ENCODE results near the gene NMNAT3. TPM values are rescaled to one million over a fixed set of nuclear protein-coding genes. Genes with fewer than 3 reads are reported as not detected.

Gene NMNAT3
- total RNA-seq, 1 donor from 2014 or later: 13.6 TPM

DNA sequence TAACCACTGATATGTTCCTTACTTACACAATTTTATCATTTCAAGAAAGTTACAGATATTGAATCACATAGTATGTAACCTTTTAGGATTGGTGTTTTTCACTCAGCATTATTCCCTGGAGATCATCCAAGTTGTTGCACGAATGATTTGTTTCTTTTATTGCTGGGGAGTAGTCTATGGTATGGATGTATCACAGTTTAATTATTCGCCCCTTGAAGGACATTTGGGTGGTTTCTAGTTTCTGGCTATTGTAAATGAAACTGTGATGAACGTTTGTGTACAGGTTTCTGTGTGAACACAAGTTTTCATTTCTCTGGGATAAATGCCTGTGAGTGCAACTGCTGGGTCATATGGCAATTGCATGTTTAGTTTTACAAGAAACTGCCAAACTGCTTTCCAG, 68.8 kb downstream of the NMNAT3 start:
- Mint-ChIP-seq H3K27ac (no peak overlapping the region), H3K36me3 (no peaks in the 10 kb centered on the region), H3K9me3 (no peaks in the 10 kb centered on the region), H3K4me3 (no peak overlapping the region), H3K27me3 (ENCODE audit: low read depth) (no peaks in the 10 kb centered on the region), H3K4me1 (peaks cover 12% of the 10 kb centered on the region)
- no peak for DNase-seq (ENCODE audit: low spot score in 2 of 2, unreplicated experiment in 2 of 2)
- TF ChIP-seq CTCF (IDR thresholded peaks at IDR 0.05; ENCODE audit: unreplicated experiment): no peak

DNA sequence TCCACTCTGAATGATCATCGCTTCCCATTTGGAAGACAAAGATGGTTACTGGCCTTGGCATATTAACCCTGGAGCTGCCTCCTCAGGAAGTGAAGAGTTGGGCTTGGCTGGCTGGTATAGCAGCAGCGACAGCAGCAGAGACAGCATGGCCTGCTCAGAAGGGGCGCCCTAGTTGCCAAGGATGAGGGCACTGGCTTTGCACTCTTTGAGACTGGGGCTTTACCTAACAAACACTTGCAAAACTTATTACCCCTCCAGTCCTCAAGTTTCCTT, 69.7 kb downstream of the NMNAT3 start:
- Mint-ChIP-seq H3K27ac (no peak overlapping the region), H3K36me3 (peaks cover 1% of the 10 kb centered on the region), H3K27me3 (ENCODE audit: low read depth) (no peaks in the 10 kb centered on the region), H3K4me1 (peaks cover 12% of the 10 kb centered on the region), H3K9me3 (no peaks in the 10 kb centered on the region), H3K4me3 (no peak overlapping the region)
- TF ChIP-seq CTCF (IDR thresholded peaks at IDR 0.05; ENCODE audit: unreplicated experiment): no peak
- DNase-seq (ENCODE audit: low spot score in 2 of 2, unreplicated experiment in 2 of 2): no peak

- Mint-ChIP-seq H3K36me3 (peaks cover 1% of the 10 kb centered on the region), H3K9me3 (no peaks in the 10 kb centered on the region), H3K27me3 (ENCODE audit: low read depth) (no peaks in the 10 kb centered on the region), H3K4me1 (peaks cover 12% of the 10 kb centered on the region), H3K27ac (no peak overlapping the region), H3K4me3 (no peak overlapping the region)
- no peak for DNase-seq (ENCODE audit: low spot score in 2 of 2, unreplicated experiment in 2 of 2)
- TF ChIP-seq CTCF (IDR thresholded peaks at IDR 0.05; ENCODE audit: unreplicated experiment): no peak
These were observed 70.3 kb downstream of the NMNAT3 start for GRCh38 chr3:139607257-139608107.

DNA sequence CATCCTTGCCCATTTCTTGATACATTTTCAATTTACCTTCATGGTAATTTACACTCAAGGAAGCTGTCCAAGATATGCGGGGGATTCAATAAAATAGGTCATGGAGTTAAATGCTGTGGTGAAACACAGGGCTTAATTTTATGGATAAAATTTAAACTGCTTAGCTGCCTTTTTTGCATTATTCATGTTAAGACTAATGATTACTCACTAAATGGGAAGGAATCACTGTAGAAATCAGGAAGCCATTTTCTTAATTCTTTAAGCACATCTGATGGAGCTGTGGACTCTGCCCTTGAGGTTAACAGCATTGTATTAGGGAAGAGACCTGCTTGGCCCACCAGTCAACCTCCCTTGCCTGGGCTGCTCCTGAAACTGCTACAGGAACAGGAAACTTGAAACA, 75.8 kb downstream of the NMNAT3 start:
- Mint-ChIP-seq H3K27me3 (ENCODE audit: low read depth) (no peaks in the 10 kb centered on the region), H3K4me3 (no peak overlapping the region), H3K4me1 (peaks cover 5% of the 10 kb centered on the region), H3K36me3 (peaks cover 14% of the 10 kb centered on the region), H3K9me3 (no peaks in the 10 kb centered on the region), H3K27ac (no peak overlapping the region)
- no peak for DNase-seq (ENCODE audit: low spot score in 2 of 2, unreplicated experiment in 2 of 2)
- no peak for TF ChIP-seq CTCF (IDR thresholded peaks at IDR 0.05; ENCODE audit: unreplicated experiment)

DNA sequence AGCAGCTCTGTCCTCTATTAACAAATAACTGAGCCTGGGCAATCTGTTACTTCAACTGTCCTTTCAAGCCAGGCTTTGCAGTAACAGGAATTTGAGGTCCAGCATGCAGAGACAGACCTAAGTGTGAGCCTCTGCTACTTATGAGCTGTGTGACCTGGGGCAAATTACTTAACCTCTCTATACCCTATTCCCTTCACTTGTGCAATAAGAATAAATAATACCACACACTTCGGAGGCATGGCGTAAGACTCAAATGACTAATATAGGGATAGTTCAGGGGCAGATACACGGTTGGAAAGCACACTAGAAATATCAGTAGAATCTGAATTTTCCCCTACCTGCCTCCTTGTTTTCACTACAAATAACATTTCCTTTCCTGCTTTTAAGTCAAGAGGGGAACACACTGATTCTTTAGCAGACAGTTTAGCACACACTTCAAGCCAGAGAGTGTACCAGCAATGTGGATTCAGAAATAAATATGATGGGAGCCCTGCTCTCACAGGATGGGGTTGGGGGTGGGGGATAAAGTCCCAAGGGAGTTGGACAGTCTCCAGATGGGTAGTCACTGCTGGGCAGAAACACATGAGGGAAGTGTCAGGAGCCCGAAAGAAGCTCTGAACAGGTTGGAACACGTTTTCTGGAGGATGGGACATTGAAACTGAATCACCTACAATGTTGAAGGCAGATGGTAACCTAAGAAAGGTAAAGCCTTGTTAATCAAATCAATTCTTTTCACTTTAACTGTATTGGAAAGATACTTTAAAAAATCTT, 76.4 kb downstream of the NMNAT3 start:
- Mint-ChIP-seq H3K27me3 (ENCODE audit: low read depth) (no peaks in the 10 kb centered on the region), H3K4me3 (no peak overlapping the region), H3K36me3 (peaks cover 14% of the 10 kb centered on the region), H3K9me3 (no peaks in the 10 kb centered on the region), H3K27ac (no peak overlapping the region), H3K4me1 (peaks cover 5% of the 10 kb centered on the region)
- no peak for DNase-seq (ENCODE audit: low spot score in 2 of 2, unreplicated experiment in 2 of 2)
- no peak for TF ChIP-seq CTCF (IDR thresholded peaks at IDR 0.05; ENCODE audit: unreplicated experiment)

Data from mesothelial cell of epicardium (in vitro differentiated cells).